Right atrium auricular region (tissue), 2 donors: ENCODE results near the gene CUBN. TPM values are rescaled to one million over a fixed set of nuclear protein-coding genes. Genes with fewer than 3 reads are reported as not detected.

Experiments used
- DNase-seq: peaks from one replicate; pipeline ENCODE4 v3.0.0-alpha.2; 2019; ENCODE audit warnings: low spot score
- H3K27ac ChIP-seq, 2 donors: fragments of 200-600 bp; sonication (generic); 1 replicate in 1 of 2; 2 replicates in 1 of 2; pipeline ENCODE4 v1.5.1; 2016 to 2019
- H3K27me3 ChIP-seq, 2 donors: fragments of 200-600 bp; sonication (generic); one replicate each; pipeline versions ENCODE4 v1.5.1 to v1.6.0; 2017 to 2019
- H3K36me3 ChIP-seq: fragments of 200-600 bp; sonication (generic); one replicate; pipeline ENCODE4 v1.5.1; 2016
- H3K4me1 ChIP-seq, 2 donors: fragments of 200-600 bp; sonication (generic); one replicate each; pipeline versions ENCODE4 v1.5.1 to v1.6.0; 2017 to 2019
- H3K4me3 ChIP-seq, 2 donors: fragments of 200-600 bp; sonication (generic); 1 replicate in 1 of 2; 2 replicates in 1 of 2; pipeline ENCODE4 v1.5.1; 2017 to 2019; ENCODE audit warnings: mild to moderate bottlenecking in 1 of 2, moderate library complexity in 1 of 2
- H3K9me3 ChIP-seq, 2 donors: fragments of 200-600 bp; sonication (generic); one replicate each; pipeline ENCODE4 v1.5.1; 2019
- CTCF ChIP-seq, 2 donors: fragments of 200-600 bp; sonication (generic); IDR thresholded peaks; one replicate each; pipeline ENCODE4 v1.5.1; 2019; ENCODE audit warnings: antibody characterized with exemption in 2 of 2
- total RNA-seq, 2 donors: library from RNA; depleted of rRNA; stranded (reverse); fragments of >200 nt; gene quantifications; one replicate each; pipeline ENCODE4 v1.1.0, GENCODE V29; 2016

CUBN gene
- total RNA-seq, 2 donors from 2014 or later: 0.15 to 0.94 TPM

GRCh38 chr10:17092986-17093803 lies 36.4 kb downstream of the CUBN start:
- no peaks in the 10 kb centered on the region for H3K36me3 ChIP-seq
- peaks cover 0 to 14% of the 10 kb centered on the region in 2 donors for H3K9me3 ChIP-seq
- no peak for TF ChIP-seq CTCF (IDR thresholded peaks at IDR 0.05)
- H3K27ac ChIP-seq: no peak overlapping the region
- no peaks in the 10 kb centered on the region for H3K4me1 ChIP-seq
- no peak overlapping the region for H3K4me3 ChIP-seq
- no peaks in the 10 kb centered on the region for H3K27me3 ChIP-seq
- DNase-seq: no peak

GRCh38 chr10:17092216-17092944 lies 37.2 kb downstream of the CUBN start:
- H3K27me3 ChIP-seq: no peaks in the 10 kb centered on the region
- H3K36me3 ChIP-seq: no peaks in the 10 kb centered on the region
- no peaks in the 10 kb centered on the region for H3K4me1 ChIP-seq
- H3K9me3 ChIP-seq: peaks cover 0 to 14% of the 10 kb centered on the region in 2 donors
- TF ChIP-seq CTCF (IDR thresholded peaks at IDR 0.05): no peak
- no peak overlapping the region for H3K4me3 ChIP-seq
- H3K27ac ChIP-seq: no peak overlapping the region
- no peak for DNase-seq

GRCh38 chr10:17088118-17088806 lies 41.3 kb downstream of the CUBN start:
- no peaks in the 10 kb centered on the region for H3K4me1 ChIP-seq
- DNase-seq: no peak

GRCh38 chr10:17086865-17087367 lies 42.7 kb downstream of the CUBN start:
- Histone ChIP-seq H3K4me1 (no peaks in the 10 kb centered on the region), H3K27me3 (no peaks in the 10 kb centered on the region), H3K9me3 (no peaks in the 10 kb centered on the region), H3K4me3 (no peak overlapping the region), H3K27ac (no peak overlapping the region), H3K36me3 (no peaks in the 10 kb centered on the region)
- no peak for TF ChIP-seq CTCF (IDR thresholded peaks at IDR 0.05)
- no peak for DNase-seq

More at GRCh38 chr10:17088118-17088806, 41.3 kb downstream of the CUBN start:
- TF ChIP-seq CTCF (IDR thresholded peaks at IDR 0.05): no peak
- H3K36me3 ChIP-seq: no peaks in the 10 kb centered on the region
- no peak overlapping the region for H3K27ac ChIP-seq
- no peaks in the 10 kb centered on the region for H3K27me3 ChIP-seq
- no peaks in the 10 kb centered on the region for H3K9me3 ChIP-seq
- no peak overlapping the region for H3K4me3 ChIP-seq

GRCh38 chr10:17085011-17085725 lies 44.4 kb downstream of the CUBN start:
- Histone ChIP-seq H3K27me3 (no peaks in the 10 kb centered on the region), H3K4me1 (no peaks in the 10 kb centered on the region), H3K36me3 (no peaks in the 10 kb centered on the region), H3K4me3 (no peak overlapping the region), H3K9me3 (no peaks in the 10 kb centered on the region), H3K27ac (no peak overlapping the region)
- TF ChIP-seq CTCF (IDR thresholded peaks at IDR 0.05): no peak
- DNase-seq: no peak
